SU-DHL-6 (cell line): ENCODE data around the gene FRMD4B.

Experiments used
- H2AFZ ChIP-seq: fragments of 200-600 bp; sonication (generic); 2 replicates; pipeline ENCODE4 v1.6.1; 2014; ENCODE audit warnings: low read depth, mild to moderate bottlenecking, moderate library complexity, mixed read lengths, antibody characterized with exemption, low read length; ENCODE audit not compliant: severe bottlenecking
- H3F3A ChIP-seq: fragments of 200-600 bp; shearing (Covaris generic); 2 replicates; pipeline ENCODE4 v1.6.0; 2016; ENCODE audit warnings: antibody characterized with exemption, mild to moderate bottlenecking; ENCODE audit not compliant: insufficient read depth
- H3K27ac ChIP-seq: fragments of 200-600 bp; sonication (generic); 2 replicates; pipeline ENCODE4 v1.5.1; 2016; ENCODE audit warnings: low read depth, mild to moderate bottlenecking, low read length, moderate library complexity, mixed read lengths
- H3K27me3 ChIP-seq: fragments of 200-600 bp; sonication (generic), shearing (Covaris generic); 2 replicates; pipeline ENCODE4 v1.6.0; 2014; ENCODE audit warnings: mild to moderate bottlenecking, low read length
- H3K36me3 ChIP-seq: fragments of 200-600 bp; sonication (generic); 2 replicates; pipeline ENCODE4 v1.6.1; 2014; ENCODE audit warnings: mild to moderate bottlenecking, low read length, mixed read lengths
- H3K4me2 ChIP-seq: fragments of 300-600, 200-600 bp; shearing (Covaris generic), sonication (generic); 2 replicates; pipeline ENCODE4 v1.6.0; 2014; ENCODE audit warnings: low read length, low read depth, mild to moderate bottlenecking; ENCODE audit not compliant: poor library complexity, severe bottlenecking
- H3K4me3 ChIP-seq: fragments of 200-600 bp; sonication (generic); 2 replicates; pipeline ENCODE4 v1.5.1; 2014; ENCODE audit warnings: antibody characterized with exemption, low read length, mild to moderate bottlenecking, mixed read lengths; ENCODE audit not compliant: insufficient read depth, poor library complexity, severe bottlenecking
- H3K79me2 ChIP-seq: fragments of 200-600 bp; sonication (generic); 2 replicates; pipeline ENCODE4 v1.6.1; 2014; ENCODE audit warnings: mild to moderate bottlenecking, low read length, moderate library complexity; ENCODE audit not compliant: insufficient read depth
- H3K9ac ChIP-seq: fragments of 200-600 bp; sonication (generic); 2 replicates; pipeline ENCODE4 v1.7.0; 2014; ENCODE audit warnings: mild to moderate bottlenecking, low read length
- H3K9me2 ChIP-seq: fragments of 200-600 bp; sonication (generic); replicated peaks from 2 replicates; pipeline ENCODE4 v1.6.1; 2014; ENCODE audit warnings: low read length; ENCODE audit not compliant: insufficient read depth
- H3K9me3 ChIP-seq: fragments of 200-600 bp; sonication (generic); 2 replicates; pipeline ENCODE4 v1.6.1; 2014; ENCODE audit warnings: low read length, mixed read lengths; ENCODE audit not compliant: insufficient read depth
- H4K20me1 ChIP-seq: fragments of 200-600 bp; sonication (generic); 2 replicates; pipeline ENCODE4 v1.6.1; 2014; ENCODE audit warnings: low read depth, mild to moderate bottlenecking, antibody characterized with exemption, low read length, moderate library complexity, mixed read lengths
- CTCF ChIP-seq: fragments of 200-600 bp; sonication (generic); IDR thresholded peaks from one replicate; pipeline ENCODE4 v1.5.1; 2017; ENCODE audit warnings: antibody characterized with exemption, mild to moderate bottlenecking, low read length, moderate library complexity; ENCODE audit not compliant: insufficient read depth, poor library complexity, severe bottlenecking
- EZH2phosphoT487 ChIP-seq: fragments of 200-600 bp; sonication (generic), shearing (Covaris generic); conservative IDR thresholded peaks from 2 replicates; pipeline ENCODE4 v1.6.1; 2018; ENCODE audit warnings: mild to moderate bottlenecking, antibody characterized with exemption, low read length, moderate library complexity, mixed read lengths

Gene FRMD4B

GRCh38 chr3:69162308-69162980 is 223.4 kb downstream of the FRMD4B start:
- H3K4me3 ChIP-seq = no peak overlapping the region
- no peaks in the 10 kb centered on the region for H4K20me1 ChIP-seq
- no peak overlapping the region for H3K4me2 ChIP-seq
- no peak overlapping the region for H2AFZ ChIP-seq
- no peaks in the 10 kb centered on the region for H3K9me2 ChIP-seq
- H3K27ac ChIP-seq = no peak overlapping the region
- no peak overlapping the region for H3K9ac ChIP-seq
- no peaks in the 10 kb centered on the region for H3K9me3 ChIP-seq
- no peaks in the 10 kb centered on the region for H3K79me2 ChIP-seq
- no peaks in the 10 kb centered on the region for H3K27me3 ChIP-seq
- H3K36me3 ChIP-seq = no peaks in the 10 kb centered on the region
- TF ChIP-seq EZH2phosphoT487 (no peak), CTCF (no peak)
- no peaks in the 10 kb centered on the region for H3F3A ChIP-seq

GRCh38 chr3:69161587-69162307 is 224.1 kb downstream of the FRMD4B start:
- H3F3A ChIP-seq = no peaks in the 10 kb centered on the region
- no peaks in the 10 kb centered on the region for H3K79me2 ChIP-seq
- no peaks in the 10 kb centered on the region for H3K36me3 ChIP-seq
- H3K9ac ChIP-seq = no peak overlapping the region
- TF ChIP-seq EZH2phosphoT487 (no peak), CTCF (peak; percentile 69)
- no peak overlapping the region for H3K27ac ChIP-seq
- H3K27me3 ChIP-seq = no peaks in the 10 kb centered on the region
- no peaks in the 10 kb centered on the region for H3K9me2 ChIP-seq
- no peak overlapping the region for H2AFZ ChIP-seq
- H3K9me3 ChIP-seq = no peaks in the 10 kb centered on the region
- H3K4me3 ChIP-seq = no peak overlapping the region
- no peaks in the 10 kb centered on the region for H4K20me1 ChIP-seq
- no peak overlapping the region for H3K4me2 ChIP-seq

DNA sequence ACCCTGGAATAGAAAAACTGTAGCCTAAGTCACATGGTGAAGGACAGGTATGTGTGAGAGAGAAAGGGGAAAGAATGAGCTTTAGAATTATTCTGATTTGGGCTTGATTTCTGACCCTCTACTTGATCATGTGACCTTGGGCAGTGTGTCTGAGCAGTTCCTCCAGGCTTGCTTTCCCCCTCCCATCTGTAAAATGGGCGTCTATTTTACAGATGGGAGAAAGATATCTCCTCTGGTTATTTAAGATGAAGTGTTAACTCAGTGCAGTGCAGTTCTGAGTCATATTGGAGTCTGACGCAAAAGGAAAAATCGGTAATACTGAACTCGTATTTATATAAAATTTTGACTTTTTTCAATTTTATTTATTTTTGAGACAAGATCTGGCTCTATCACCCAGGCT is 225.4 kb downstream of the FRMD4B start:
- Histone ChIP-seq H4K20me1 (no peaks in the 10 kb centered on the region), H3K9me3 (no peaks in the 10 kb centered on the region), H3K4me2 (no peak overlapping the region), H3K27ac (no peak overlapping the region), H2AFZ (no peak overlapping the region), H3K9me2 (no peaks in the 10 kb centered on the region), H3K27me3 (no peaks in the 10 kb centered on the region), H3K4me3 (no peak overlapping the region), H3K36me3 (no peaks in the 10 kb centered on the region), H3F3A (no peaks in the 10 kb centered on the region), H3K79me2 (no peaks in the 10 kb centered on the region), H3K9ac (no peak overlapping the region)
- TF ChIP-seq EZH2phosphoT487 (no peak), CTCF (no peak)
